Stimulated activated CD4-positive, alpha-beta T cell treated with anti-CD3 and anti-CD28 coated beads, Interleukin-15, amount 100 ng/mL, for 48 hours (primary cell): ENCODE data around the gene RMI2.

Source experiments
- DNase-seq, 2 donors: peaks; one replicate each; pipeline ENCODE4 v3.0.0-alpha.2; 2020; ENCODE audit warnings: low read depth in 2 of 2

Gene RMI2

DNA sequence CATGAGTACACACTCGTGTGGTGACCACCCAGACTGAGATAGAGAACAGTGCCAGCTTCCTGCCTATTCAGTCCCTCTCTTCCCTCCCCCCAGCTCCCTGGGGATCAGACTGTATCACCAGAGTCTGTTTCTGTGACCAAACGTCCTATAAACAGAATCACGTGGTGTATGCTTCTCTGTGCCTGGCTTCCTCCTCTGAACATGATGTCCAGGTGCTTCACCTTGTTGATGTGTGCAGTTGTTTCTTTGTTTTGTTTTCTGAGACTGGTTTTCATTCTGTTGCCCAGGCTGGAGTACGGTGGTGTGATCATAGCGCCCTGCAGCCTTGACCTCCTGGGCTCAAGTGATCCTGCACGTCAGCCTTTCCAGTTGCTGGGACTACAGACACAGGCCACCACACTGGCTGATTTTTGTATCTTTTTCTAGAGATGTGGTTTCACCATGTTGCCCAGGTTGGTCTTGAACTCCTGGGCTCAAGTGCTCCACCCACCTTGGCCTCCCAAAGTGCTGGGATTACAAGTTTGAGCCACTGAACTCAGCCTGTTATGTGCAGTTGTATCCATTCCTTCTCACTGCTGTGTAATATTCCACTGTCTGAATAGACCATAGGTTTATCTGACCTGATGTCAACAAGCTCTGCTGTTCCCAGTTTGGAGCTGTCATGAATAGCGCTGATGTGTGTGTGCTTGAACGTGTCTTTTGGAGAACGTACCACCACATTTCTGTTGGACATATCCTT is 35.2 kb upstream of the RMI2 start:
- no peak for DNase-seq

- no peak for DNase-seq
These were observed 34.7 kb upstream of the RMI2 start for GRCh38 chr16:11310634-11310977.

DNA sequence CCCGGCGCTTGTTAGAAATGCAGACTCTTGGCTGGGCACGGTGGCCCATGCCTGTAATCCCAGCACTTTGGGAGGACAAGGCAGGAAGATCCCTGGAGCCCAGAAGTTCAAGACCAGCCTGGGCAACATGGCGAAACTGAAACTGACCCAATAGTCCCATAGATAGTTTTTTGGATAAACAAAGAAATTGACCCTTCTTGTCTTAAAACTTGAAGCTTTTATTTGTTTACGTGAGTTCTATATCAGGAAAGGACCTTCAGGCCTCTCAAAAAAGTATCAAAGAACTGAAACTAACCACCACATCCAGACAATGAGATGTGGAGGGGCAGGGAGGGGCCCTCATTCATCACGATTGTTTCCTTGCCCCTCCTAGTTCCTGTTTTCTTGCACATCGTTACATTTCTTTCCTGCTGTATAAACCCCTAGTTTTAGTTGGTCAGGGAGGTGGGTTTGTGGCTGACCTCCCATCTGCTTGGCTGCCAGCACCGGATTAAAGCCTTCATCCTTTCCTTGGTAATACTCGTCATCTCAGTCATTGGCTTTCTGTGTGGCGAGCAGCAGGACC is 34.2 kb upstream of the RMI2 start:
- DNase-seq: no peak

DNA sequence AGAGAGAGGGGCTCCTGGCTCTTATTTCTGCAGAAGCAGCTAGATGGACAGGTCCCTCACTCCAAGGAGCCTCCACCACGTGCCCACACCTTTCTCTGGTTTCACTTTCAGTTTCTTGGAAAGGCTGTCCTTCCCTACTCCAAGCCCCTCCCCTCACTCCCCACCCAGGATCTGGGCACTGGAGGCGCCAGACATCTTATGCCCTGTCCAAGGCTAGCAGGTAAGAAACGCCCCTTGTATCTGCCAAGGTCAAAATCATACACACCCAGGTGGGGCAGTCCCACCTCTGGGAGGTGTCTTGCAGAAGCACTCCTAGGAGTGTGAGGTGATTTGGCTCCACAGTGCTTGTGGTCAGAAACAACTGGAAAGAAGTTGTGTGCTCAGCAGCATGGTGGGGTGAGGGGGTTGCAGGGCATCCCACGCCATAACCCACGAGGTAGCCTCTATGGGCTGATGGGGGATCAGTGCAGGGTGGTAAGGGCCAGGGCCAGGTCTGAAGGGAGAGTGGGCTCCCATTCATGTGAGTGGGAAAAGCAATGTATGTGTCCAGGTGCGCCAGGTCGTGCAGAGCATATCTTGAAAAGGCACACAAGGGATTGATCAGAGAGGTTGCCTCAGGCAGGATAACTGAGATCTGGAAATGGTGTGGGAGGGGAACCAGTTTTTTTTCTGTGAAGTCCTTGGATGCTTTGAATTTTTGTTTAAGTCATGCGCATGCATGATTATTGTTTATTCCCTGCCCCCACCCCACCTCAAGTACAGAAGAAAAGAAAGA is 32.4 kb upstream of the RMI2 start:
- DNase-seq: no peak

DNA sequence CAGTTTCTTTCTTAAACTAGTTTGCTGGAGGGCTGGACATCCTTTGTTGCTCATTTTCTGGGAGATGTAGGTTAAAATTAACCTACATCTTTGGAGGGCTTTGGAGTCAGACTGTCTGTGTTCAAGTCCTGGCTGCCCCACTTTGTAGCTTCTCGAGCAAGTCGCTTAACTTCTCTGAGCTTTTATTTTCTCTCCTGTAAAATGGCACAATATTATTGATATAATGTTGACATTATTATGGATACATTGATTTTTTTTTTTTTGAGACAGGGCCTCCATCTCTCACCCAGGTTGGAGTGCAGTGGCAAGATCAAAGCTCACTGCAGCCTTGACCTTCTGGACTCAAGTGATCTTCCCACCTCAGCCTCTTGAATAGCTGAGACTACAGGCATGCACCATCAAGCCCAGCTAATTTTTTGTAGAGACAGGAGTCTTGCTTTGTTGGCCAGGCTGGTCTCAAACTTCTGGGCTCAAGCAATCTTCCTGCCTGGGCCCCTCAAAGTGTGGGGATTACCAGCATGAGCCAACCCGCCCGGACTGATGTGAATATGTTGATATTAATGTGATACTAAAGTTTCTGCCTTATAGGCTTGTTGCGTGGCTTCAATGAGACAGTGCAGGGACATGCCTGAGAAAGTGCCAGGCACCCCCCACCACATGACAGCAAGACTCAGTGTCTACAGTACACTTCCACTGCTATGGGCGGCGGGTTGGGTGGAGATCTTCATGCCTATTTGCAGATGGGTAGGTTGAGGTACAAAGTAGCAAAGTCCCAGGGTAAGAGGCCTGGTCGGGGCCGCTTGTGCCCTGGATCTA is 31.6 kb upstream of the RMI2 start:
- DNase-seq: no peak

GRCh38 chr16:11314309-11314894 is 30.9 kb upstream of the RMI2 start:
- no peak for DNase-seq

DNA sequence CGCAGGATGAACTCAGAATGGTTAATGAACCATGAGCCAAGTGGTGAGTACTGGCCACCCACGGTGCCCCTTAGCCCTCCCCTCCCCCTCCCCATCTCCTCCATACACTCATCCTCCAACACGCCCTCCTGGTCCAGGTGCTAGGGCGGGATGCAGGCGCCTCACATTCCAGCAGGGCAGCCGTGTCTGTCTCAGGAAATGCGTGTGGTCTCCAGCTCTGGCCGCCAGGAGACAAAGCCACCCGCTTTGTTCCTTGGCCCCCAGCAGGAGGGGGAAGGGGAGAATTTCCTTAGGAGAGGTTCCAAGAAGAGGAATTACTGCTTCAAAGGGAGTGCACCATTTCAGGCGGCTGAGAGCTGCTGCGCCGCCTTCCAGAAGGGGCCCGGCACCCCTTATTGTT is 29.7 kb upstream of the RMI2 start:
- no peak for DNase-seq

GRCh38 chr16:11316331-11317015 is 28.8 kb upstream of the RMI2 start:
- no peak for DNase-seq

DNA sequence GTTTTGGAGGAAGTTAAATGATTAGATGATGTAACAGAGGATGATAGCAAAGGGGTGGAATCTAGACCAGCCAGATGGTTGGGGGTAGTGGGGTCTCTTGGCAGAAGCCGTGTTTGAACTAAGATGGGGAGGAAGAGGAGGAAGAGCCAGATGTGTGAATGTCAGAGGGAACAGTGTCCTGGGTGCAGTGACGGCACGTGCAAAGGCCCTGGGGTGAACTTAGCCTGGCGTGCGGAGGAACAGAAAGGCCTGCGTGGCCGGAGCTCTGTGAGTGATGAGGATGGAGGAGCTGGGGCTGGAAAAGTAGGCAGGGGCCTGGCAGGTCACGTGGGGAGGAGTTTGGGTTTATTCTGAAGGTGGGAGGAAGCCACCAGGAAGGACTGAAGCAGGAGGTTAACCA is 26.4 kb upstream of the RMI2 start:
- no peak for DNase-seq

GRCh38 chr16:11319529-11320146 is 25.6 kb upstream of the RMI2 start:
- DNase-seq: no peak

- DNase-seq: no peak
These were observed 25.1 kb upstream of the RMI2 start for GRCh38 chr16:11320170-11320569.

DNA sequence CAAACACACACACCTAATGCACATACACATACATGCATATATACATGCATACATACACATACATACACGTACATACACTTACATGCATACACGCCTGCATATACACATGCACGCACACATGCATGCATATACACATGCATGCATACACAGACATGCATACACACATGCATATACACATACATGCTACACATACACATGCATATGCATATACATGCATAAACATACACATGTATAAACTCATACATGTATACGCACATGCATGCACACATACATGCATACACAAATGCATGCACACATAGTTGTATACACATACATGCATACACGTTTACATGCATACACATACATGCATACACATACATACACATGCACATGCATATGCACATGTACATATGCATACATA is 23.6 kb upstream of the RMI2 start:
- DNase-seq: no peak

DNA sequence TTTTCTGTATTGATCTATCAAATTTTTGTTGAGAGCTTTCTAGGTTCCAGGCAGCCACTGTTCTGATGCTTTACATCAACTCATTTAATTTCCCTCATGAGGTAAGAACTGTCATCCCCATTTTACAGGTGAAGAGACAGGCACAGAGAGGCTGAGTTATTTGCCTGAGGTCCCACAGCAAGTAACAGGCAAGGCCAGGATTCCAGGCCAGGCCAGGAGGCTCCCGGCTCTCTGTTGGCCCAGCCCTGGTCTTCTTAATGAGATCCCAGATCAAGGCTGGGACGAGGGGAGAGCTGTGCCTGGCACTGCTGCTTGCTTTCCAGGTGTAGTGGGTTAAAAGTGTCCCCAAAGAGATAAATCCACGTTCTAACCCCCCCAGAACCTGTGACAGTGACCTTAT is 22.4 kb upstream of the RMI2 start:
- DNase-seq: no peak

DNA sequence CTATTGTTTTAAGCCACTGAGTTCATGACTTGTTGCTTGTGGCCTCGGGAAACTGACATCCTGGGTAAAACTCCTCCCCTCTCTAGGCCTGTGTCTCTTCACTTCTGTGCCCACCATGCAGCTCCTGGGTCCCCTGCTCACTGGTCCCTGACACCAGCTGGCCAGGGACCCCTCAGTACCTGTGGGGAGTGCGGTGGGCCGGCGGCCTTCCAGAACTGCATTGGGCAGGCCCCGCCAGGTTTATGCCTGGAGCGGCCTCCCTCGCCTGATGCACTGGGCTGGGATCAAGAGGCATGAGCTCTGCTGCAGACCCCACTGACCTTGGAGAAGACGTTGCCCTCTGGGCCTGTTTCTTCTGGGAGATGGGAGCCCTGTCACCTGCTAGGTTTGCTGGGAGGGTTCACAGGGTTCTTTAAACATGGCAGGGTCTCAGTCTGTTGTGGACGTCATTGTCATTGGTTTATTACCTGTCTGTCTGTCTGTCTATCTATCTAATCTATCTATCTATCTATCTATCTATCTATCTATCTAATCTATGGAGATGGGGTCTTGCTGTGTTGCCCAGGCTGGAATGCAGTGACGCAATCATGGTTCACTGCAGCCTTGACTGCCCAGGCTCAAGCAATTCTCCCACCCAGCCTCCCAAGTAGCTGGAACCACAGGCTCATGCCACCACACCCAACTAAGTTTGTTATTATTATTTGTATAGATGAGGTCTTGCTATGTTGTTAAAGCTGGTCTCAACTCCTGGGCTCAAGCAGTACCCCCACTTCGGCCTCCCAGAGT is 21.5 kb upstream of the RMI2 start:
- no peak for DNase-seq

DNA sequence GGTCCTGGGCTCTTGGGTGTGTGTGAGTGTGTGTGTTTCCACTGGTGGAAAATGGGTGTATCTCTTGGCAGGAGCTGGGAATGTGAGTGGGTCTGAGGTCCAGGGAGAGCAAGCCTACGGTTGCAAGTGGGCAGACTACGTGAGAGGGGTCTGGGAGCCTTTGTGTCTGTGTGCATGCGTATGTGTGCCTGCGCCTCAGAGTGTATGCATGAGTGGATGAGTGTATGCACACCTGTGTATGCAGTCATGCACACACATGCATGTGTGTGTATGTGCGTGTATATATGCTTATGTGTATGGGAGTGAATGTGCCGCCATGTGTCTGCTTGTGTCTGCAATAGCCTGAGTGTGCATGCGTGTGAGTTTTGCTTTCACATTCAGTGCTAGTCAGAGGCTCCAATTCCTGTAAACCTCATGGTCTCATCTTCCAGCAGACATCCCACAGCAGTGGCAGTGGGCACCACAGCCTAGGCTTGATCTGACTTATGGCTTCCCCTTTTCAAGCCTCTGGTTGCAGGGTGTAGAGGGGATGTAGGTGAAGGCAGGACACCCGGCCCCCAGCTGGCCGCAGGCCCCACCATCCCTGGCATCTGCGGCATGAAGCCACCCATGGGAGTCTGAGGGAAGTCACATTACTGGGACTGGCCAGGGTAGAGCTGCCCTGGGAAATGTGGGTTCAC is 19.7 kb upstream of the RMI2 start:
- DNase-seq: no peak

- no peak for DNase-seq
These were observed 19.0 kb upstream of the RMI2 start for GRCh38 chr16:11326084-11326736.

DNA sequence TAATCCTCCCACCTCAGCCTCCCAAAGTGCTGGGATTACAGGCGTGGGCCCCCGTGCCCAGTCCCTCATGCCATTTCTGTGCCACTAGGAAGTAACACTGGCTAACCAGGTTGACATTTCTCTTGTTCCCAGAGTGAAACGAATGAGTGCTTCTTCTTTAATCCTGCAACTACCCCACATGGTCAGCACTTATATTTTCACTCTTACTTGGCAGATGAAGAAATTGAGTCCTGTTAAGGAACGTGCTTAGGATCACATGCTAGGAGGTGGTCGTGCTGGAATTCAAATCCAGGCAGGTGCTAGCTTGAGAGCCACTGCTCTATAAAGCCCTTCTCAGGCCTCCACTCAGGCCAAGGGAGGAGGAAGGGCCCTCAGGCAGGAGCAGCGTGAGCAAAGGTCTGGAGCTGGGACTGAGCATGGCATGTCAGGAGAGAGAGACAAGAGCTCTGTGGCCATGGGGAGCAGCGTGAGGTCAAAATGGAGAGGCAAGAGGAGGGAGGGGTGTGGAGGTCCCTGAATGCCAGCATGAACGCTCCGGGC is 18.5 kb upstream of the RMI2 start:
- no peak for DNase-seq

DNA sequence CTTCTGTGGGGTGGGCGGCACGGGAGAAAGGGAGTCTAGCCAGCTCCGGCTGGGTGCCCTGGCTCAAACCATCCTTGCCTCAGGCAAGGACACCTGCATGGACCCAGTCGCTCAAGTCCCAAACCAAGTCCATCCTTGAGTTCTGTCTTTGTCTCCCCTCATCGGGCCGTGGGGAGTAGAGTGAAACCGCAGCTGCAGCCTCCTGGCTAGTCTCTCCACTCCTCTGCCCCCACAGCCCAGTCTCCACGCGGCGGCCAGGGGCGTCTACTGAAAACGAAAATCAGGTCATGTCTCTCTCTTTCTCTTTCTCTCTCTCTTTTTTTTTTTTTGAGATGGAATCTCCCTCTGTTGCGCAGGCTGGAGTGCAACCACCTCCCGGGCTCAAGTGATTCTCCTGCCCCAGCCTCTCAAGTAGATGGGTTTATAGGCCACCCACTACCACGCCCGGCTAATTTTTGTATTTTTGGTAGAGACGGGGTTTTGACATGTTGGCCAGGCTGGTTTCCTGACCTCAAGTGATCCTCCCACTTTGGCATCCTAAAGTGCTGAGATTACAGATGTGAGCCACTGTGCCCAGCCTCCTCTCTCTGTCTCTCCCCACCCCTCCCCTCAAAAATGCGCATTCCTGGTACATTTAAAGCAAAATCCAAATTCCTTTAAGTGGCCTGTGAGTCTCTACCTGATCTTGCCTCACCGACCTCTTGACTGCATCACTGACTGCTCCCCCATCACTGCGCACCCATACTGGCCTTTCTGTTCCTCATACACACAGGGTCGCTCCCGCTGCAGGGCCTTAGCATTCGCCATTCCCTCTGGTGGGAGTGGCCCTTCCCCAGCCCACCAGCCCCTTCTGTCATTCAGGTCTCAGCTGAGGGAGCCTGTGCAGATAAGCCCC is 17.7 kb upstream of the RMI2 start:
- no peak for DNase-seq
